ENCODE measurements around the gene KAT14. TPM values are rescaled to one million over a fixed set of nuclear protein-coding genes. Genes with fewer than 3 reads are reported as not detected.
A peak's percentile ranks its signal among the peaks of the same experiment; 100 is the strongest.
"Not testable (repeated sequence)": the region's sequence is repeated elsewhere in the genome, so short reads cannot be mapped to it uniquely, and the experiment has no call there.

KAT14 gene
- polyA plus RNA-seq, 4 donors, result 11.8 to 23.2 (median 14.7) TPM

DNA sequence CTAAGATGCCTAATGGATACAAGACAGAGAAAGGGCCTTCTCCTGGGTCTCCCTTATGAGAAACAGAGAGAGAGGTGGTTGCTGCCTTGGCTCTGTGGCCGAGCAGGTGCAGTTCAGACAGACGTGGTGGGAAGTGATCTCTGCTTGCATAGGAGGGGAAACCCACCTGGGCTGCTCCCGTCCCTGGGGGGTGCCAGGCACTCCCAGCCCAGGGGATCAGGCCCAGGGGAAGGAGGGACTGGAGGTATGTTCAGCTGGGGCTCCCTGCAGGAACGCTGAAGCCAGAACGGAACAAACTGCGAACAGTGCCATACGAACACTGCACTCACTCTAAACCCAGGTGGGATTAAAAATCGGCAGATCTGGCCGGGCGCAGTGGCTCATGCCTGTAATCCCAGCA is 44.3 kb upstream of the KAT14 start:
- Histone ChIP-seq H3K4me3 (ENCODE audit: low read depth in 1 of 3, low read length in 3 of 3) (no peak overlapping the region), H3K27me3 (ENCODE audit: control insufficient read depth in 3 of 3, insufficient read depth in 3 of 3, low read length in 3 of 3) (peaks cover 0 to 2% (median 0%) of the 10 kb centered on the region in 3 donors), H3K9me3 (ENCODE audit: control insufficient read depth in 2 of 2, insufficient read depth in 1 of 2, low read depth in 1 of 2, low read length in 1 of 2) (no peaks in the 10 kb centered on the region), H3K27ac (ENCODE audit: low read depth in 1 of 3, low read length in 2 of 3) (no peak overlapping the region), H3K4me1 (ENCODE audit: control insufficient read depth in 3 of 3, insufficient read depth in 2 of 3, low read depth in 1 of 3, low read length in 2 of 3) (peaks cover 0 to 3% (median 2%) of the 10 kb centered on the region in 3 donors), H3K36me3 (ENCODE audit: control insufficient read depth in 3 of 3, insufficient read depth in 2 of 3, low read depth in 1 of 3, low read length in 3 of 3) (no peaks in the 10 kb centered on the region)
- FAIRE-seq, result no peak
- no peak for DNase-seq
- WGBS, 3 donors, result 81 to 86% (median 82%) methylated on average over 10 of the region's 10 CpGs

DNA sequence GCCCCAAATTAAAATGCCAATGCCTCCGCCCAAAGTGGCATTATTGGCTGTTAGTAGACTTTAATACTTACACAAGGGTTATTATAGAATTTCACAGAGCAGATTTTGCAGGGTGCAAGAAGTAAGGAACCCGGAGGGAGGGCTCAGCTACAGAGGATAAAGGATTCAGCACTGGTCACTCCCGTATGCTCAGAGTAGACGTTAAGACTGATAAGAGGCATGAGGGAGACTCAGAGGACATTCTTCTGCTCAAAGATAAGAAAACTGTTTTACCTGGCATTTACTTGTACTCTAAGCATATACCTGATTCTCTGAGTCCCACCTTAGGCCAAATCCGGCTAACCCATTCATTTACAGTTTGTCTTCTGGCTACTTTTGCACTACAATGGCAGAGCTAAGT is 43.5 kb upstream of the KAT14 start:
- FAIRE-seq, result no peak

DNA sequence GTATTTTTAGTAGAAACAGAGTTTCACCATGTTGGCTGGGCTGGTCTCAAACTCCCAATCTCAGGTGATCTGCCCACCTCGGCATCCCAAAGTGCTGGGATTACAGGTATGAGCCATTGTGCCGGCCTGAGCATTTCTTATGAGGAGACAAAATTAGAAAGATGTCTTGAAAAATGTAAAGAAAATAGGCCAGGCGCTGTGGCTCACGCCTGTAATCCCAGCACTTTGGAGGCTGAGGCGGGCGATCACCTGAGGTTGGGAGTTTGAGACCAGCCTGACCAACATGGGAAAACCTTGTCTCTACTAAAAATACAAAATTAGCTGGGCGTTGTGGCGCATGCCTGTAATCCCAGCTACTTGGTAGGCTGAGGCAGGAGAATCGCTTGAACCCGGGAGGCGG is 37.1 kb upstream of the KAT14 start:
- not testable (repeated sequence) for DNase-seq; H3K36me3 ChIP-seq (ENCODE audit: control insufficient read depth in 3 of 3, insufficient read depth in 2 of 3, low read depth in 1 of 3, low read length in 3 of 3); H3K4me3 ChIP-seq (ENCODE audit: low read depth in 1 of 3, low read length in 3 of 3); H3K9me3 ChIP-seq (ENCODE audit: control insufficient read depth in 2 of 2, insufficient read depth in 1 of 2, low read depth in 1 of 2, low read length in 1 of 2); H3K27ac ChIP-seq (ENCODE audit: low read depth in 1 of 3, low read length in 2 of 3); FAIRE-seq; H3K27me3 ChIP-seq (ENCODE audit: control insufficient read depth in 3 of 3, insufficient read depth in 3 of 3, low read length in 3 of 3); H3K4me1 ChIP-seq (ENCODE audit: control insufficient read depth in 3 of 3, insufficient read depth in 2 of 3, low read depth in 1 of 3, low read length in 2 of 3)
- WGBS, 3 donors, result 92 to 96% (median 93%) methylated on average over 11 of the region's 11 CpGs

More for the DNA sequence above, 43.5 kb upstream of the KAT14 start:
- no peaks in the 10 kb centered on the region for H3K9me3 ChIP-seq (ENCODE audit: control insufficient read depth in 2 of 2, insufficient read depth in 1 of 2, low read depth in 1 of 2, low read length in 1 of 2)
- peaks cover 0 to 3% (median 2%) of the 10 kb centered on the region in 3 donors for H3K4me1 ChIP-seq (ENCODE audit: control insufficient read depth in 3 of 3, insufficient read depth in 2 of 3, low read depth in 1 of 3, low read length in 2 of 3)
- 39 to 60% (median 47%) methylated on average over 5 of the region's 5 CpGs for WGBS, 3 donors
- peaks cover 0 to 2% (median 0%) of the 10 kb centered on the region in 3 donors for H3K27me3 ChIP-seq (ENCODE audit: control insufficient read depth in 3 of 3, insufficient read depth in 3 of 3, low read length in 3 of 3)
- H3K36me3 ChIP-seq (ENCODE audit: control insufficient read depth in 3 of 3, insufficient read depth in 2 of 3, low read depth in 1 of 3, low read length in 3 of 3), result no peaks in the 10 kb centered on the region
- no peak overlapping the region for H3K4me3 ChIP-seq (ENCODE audit: low read depth in 1 of 3, low read length in 3 of 3)
- H3K27ac ChIP-seq (ENCODE audit: low read depth in 1 of 3, low read length in 2 of 3), result no peak overlapping the region
- DNase-seq, result peak in 1 of 2 donors; percentile 26

DNA sequence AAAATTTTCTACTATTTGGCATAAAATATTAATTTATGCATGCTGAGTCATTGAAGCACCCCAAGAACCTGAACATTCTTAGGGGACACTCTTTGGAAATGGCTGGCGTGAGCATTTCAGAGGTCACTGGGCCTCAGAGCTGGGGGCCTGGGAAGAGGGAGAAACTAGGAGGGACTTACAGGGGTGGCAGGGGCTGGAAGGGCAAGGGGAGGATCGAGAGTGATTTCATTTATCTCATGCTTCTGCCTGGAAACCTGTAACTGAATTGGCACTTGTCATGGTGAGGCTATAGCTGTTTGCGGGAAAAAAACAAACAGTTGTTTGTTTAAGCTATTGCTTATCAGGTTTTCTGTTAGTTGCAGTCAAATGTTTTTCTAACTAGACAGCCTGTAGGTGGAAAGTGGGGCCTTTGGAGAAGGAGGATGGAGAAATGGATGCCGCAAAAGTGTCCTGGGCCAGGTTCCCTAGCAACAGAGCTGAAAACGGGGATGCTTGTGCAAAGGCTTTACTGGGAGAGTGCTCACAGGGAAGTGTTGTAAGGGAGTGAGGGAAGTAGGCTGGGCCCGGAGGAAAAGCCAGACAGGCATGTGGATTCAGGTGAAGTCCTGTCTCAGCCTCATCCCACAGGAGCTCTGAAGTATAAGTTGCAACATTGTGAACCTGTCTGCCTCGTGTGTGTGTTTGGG is 36.4 kb upstream of the KAT14 start:
- no peak for FAIRE-seq
- no peaks in the 10 kb centered on the region for H3K36me3 ChIP-seq (ENCODE audit: control insufficient read depth in 3 of 3, insufficient read depth in 2 of 3, low read depth in 1 of 3, low read length in 3 of 3)
- DNase-seq, result peak in 1 of 2 donors; percentile 5

DNA sequence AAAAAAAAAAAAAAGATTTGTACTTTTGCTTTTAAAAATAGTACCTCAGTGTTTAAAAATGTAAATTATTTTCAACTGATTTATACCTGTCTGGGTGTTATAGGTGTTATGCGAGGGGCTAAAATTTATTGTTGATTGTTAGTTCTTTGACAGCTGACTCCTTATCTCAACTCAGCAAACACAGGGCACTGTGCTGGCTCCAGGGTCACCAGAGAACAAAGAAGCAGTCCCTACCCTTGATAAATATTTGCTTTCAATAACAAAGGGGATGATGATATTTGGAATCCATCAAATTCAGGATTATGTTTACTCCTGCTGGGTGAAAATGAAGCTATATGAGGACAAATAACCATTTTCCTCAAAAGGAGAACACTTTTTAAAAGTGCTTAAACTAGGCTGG is 34.2 kb upstream of the KAT14 start:
- H3K9me3 ChIP-seq (ENCODE audit: control insufficient read depth in 2 of 2, insufficient read depth in 1 of 2, low read depth in 1 of 2, low read length in 1 of 2), result no peaks in the 10 kb centered on the region

More for the DNA sequence above, 36.4 kb upstream of the KAT14 start:
- H3K9me3 ChIP-seq (ENCODE audit: control insufficient read depth in 2 of 2, insufficient read depth in 1 of 2, low read depth in 1 of 2, low read length in 1 of 2), result no peaks in the 10 kb centered on the region
- H3K27me3 ChIP-seq (ENCODE audit: control insufficient read depth in 3 of 3, insufficient read depth in 3 of 3, low read length in 3 of 3), result peaks cover 0 to 5% (median 0%) of the 10 kb centered on the region in 3 donors
- H3K27ac ChIP-seq (ENCODE audit: low read depth in 1 of 3, low read length in 2 of 3), result no peak overlapping the region
- WGBS, 3 donors, result 52 to 56% (median 54%) methylated on average over 7 of the region's 7 CpGs
- no peaks in the 10 kb centered on the region for H3K4me1 ChIP-seq (ENCODE audit: control insufficient read depth in 3 of 3, insufficient read depth in 2 of 3, low read depth in 1 of 3, low read length in 2 of 3)
- H3K4me3 ChIP-seq (ENCODE audit: low read depth in 1 of 3, low read length in 3 of 3), result no peak overlapping the region

DNA sequence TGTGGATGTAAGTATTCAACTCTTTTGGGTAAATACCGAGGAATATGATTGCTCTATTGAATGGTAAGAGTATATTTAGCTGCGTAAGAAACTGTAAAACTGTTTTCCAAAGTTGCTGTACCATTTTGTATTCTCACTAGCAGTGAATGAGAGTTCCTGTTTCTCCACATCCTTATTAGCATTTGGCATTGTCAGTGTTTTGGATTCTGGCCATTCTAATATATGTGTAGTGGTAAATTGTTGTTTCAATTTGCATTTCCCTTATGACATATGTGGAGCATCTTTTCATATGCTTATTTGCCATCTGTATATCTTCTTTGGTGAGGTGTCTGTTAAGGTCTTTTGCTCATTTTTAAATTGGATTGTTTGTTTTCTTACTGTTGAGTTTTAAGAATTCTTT is 29.3 kb upstream of the KAT14 start:
- Histone ChIP-seq H3K4me3 (ENCODE audit: low read depth in 1 of 3, low read length in 3 of 3) (no peak overlapping the region), H3K27me3 (ENCODE audit: control insufficient read depth in 3 of 3, insufficient read depth in 3 of 3, low read length in 3 of 3) (peaks cover 0 to 3% (median 0%) of the 10 kb centered on the region in 3 donors), H3K9me3 (ENCODE audit: control insufficient read depth in 2 of 2, insufficient read depth in 1 of 2, low read depth in 1 of 2, low read length in 1 of 2) (no peaks in the 10 kb centered on the region), H3K4me1 (ENCODE audit: control insufficient read depth in 3 of 3, insufficient read depth in 2 of 3, low read depth in 1 of 3, low read length in 2 of 3) (no peaks in the 10 kb centered on the region), H3K27ac (ENCODE audit: low read depth in 1 of 3, low read length in 2 of 3) (no peak overlapping the region), H3K36me3 (ENCODE audit: control insufficient read depth in 3 of 3, insufficient read depth in 2 of 3, low read depth in 1 of 3, low read length in 3 of 3) (no peaks in the 10 kb centered on the region)
- no peak for FAIRE-seq
- 90 to 98% (median 90%) methylated on average over 2 of the region's 2 CpGs for WGBS, 3 donors
- no peak for DNase-seq

More for the DNA sequence above, 34.2 kb upstream of the KAT14 start:
- Histone ChIP-seq H3K4me3 (ENCODE audit: low read depth in 1 of 3, low read length in 3 of 3) (no peak overlapping the region), H3K27me3 (ENCODE audit: control insufficient read depth in 3 of 3, insufficient read depth in 3 of 3, low read length in 3 of 3) (peaks cover 0 to 3% (median 0%) of the 10 kb centered on the region in 3 donors), H3K4me1 (ENCODE audit: control insufficient read depth in 3 of 3, insufficient read depth in 2 of 3, low read depth in 1 of 3, low read length in 2 of 3) (no peaks in the 10 kb centered on the region), H3K36me3 (ENCODE audit: control insufficient read depth in 3 of 3, insufficient read depth in 2 of 3, low read depth in 1 of 3, low read length in 3 of 3) (no peaks in the 10 kb centered on the region), H3K27ac (ENCODE audit: low read depth in 1 of 3, low read length in 2 of 3) (no peak overlapping the region)
- 9 to 43% (median 36%) methylated on average over 1 of the region's 1 CpG for WGBS, 3 donors
- DNase-seq, result peak in 1 of 2 donors; percentile 23
- FAIRE-seq, result no peak

DNA sequence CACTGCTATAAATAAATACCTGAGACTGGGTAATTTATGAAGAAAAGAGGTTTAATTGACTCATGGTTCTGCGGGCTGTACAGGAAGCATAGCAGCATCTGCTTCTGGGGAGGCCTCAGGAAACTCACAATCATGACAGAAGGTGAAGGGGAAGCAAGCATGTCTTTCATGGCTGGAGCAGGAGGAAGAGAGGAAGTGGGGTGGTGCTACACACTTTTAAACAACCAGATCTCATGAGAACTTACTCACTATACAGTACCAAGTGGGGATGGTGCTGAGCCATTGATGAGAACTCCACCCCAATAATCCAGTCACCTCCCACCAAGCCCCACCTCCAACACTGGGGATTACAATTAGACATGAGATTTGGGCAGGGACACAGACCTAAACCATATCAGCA is 9.1 kb upstream of the KAT14 start:
- H3K4me3 ChIP-seq (ENCODE audit: low read depth in 1 of 3, low read length in 3 of 3); H3K27me3 ChIP-seq (ENCODE audit: control insufficient read depth in 3 of 3, insufficient read depth in 3 of 3, low read length in 3 of 3); H3K27ac ChIP-seq (ENCODE audit: low read depth in 1 of 3, low read length in 2 of 3); H3K36me3 ChIP-seq (ENCODE audit: control insufficient read depth in 3 of 3, insufficient read depth in 2 of 3, low read depth in 1 of 3, low read length in 3 of 3); FAIRE-seq; DNase-seq; H3K4me1 ChIP-seq (ENCODE audit: control insufficient read depth in 3 of 3, insufficient read depth in 2 of 3, low read depth in 1 of 3, low read length in 2 of 3); H3K9me3 ChIP-seq (ENCODE audit: control insufficient read depth in 2 of 2, insufficient read depth in 1 of 2, low read depth in 1 of 2, low read length in 1 of 2): not testable (repeated sequence)
- WGBS, 3 donors, result 46 to 82% (median 69%) methylated on average over 1 of the region's 1 CpG

DNA sequence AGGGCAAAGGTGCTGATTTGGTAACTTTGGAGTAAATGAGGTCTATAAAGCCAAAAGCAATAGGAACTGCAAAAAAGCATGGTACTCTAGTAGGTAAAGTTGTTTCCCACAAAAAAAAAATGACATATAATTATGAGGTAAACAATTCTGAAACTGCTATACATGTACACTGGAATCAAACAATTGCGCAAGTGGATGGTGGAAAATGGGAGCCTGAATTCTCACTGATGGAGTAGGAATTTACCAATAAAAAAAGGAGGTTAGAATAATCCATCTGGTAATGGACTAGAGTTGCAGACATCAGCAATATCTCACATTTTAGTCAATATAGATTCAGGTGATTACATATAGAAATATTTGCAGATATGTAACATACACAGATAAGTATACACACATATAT is 5.0 kb upstream of the KAT14 start:
- H3K4me1 ChIP-seq (ENCODE audit: control insufficient read depth in 3 of 3, insufficient read depth in 2 of 3, low read depth in 1 of 3, low read length in 2 of 3), result no peaks in the 10 kb centered on the region
- FAIRE-seq, result no peak
- DNase-seq, result no peak
- no peak overlapping the region for H3K4me3 ChIP-seq (ENCODE audit: low read depth in 1 of 3, low read length in 3 of 3)
- no peaks in the 10 kb centered on the region for H3K36me3 ChIP-seq (ENCODE audit: control insufficient read depth in 3 of 3, insufficient read depth in 2 of 3, low read depth in 1 of 3, low read length in 3 of 3)
- no peak overlapping the region for H3K27ac ChIP-seq (ENCODE audit: low read depth in 1 of 3, low read length in 2 of 3)
- 95 to 100% (median 97%) methylated on average over 1 of the region's 1 CpG for WGBS, 3 donors
- H3K27me3 ChIP-seq (ENCODE audit: control insufficient read depth in 3 of 3, insufficient read depth in 3 of 3, low read length in 3 of 3), result no peaks in the 10 kb centered on the region
- peaks cover 0 to 3% of the 10 kb centered on the region in 2 donors for H3K9me3 ChIP-seq (ENCODE audit: control insufficient read depth in 2 of 2, insufficient read depth in 1 of 2, low read depth in 1 of 2, low read length in 1 of 2)

DNA sequence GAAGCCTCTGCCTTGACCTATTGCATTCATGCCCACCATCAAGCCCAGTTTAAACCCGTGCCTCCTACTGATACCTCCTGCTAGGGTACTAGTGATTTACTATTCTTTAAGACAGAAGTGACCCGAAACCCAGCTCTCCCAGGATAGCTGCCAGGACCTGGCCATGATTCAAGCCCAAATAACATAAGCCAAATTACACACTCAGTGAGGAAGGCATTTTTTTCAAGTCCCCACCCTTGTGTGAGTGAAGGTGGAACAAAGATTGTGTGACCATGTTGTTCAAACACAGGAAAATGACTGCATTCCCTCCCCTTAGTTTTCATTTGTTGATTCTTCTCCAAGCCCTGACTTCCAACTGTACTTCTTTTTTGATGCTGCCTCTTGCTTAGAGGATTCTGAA is 3.7 kb upstream of the KAT14 start:
- H3K9me3 ChIP-seq (ENCODE audit: control insufficient read depth in 2 of 2, insufficient read depth in 1 of 2, low read depth in 1 of 2, low read length in 1 of 2), result peaks cover 0 to 3% of the 10 kb centered on the region in 2 donors
- WGBS, 3 donors, result 14 to 42% (median 36%) methylated on average over 2 of the region's 2 CpGs
- FAIRE-seq (no peak), DNase-seq (peak; percentile 5 to 41)
- no peaks in the 10 kb centered on the region for H3K36me3 ChIP-seq (ENCODE audit: control insufficient read depth in 3 of 3, insufficient read depth in 2 of 3, low read depth in 1 of 3, low read length in 3 of 3)
- H3K27me3 ChIP-seq (ENCODE audit: control insufficient read depth in 3 of 3, insufficient read depth in 3 of 3, low read length in 3 of 3), result no peaks in the 10 kb centered on the region
- H3K4me3 ChIP-seq (ENCODE audit: low read depth in 1 of 3, low read length in 3 of 3), result no peak overlapping the region
- H3K4me1 ChIP-seq (ENCODE audit: control insufficient read depth in 3 of 3, insufficient read depth in 2 of 3, low read depth in 1 of 3, low read length in 2 of 3), result peaks cover 0 to 3% (median under 1%) of the 10 kb centered on the region in 3 donors
- H3K27ac ChIP-seq (ENCODE audit: low read depth in 1 of 3, low read length in 2 of 3), result no peak overlapping the region

Measured in small intestine (tissue), 7 donors.